ENCODE measurements around the gene TSPO.

GRCh38 chr22:43136801-43137200 is 14.6 kb upstream of the TSPO start:
- TF ChIP-seq POLR2A (IDR thresholded peaks at IDR 0.05) (no peak), EP300 (IDR thresholded peaks at IDR 0.05) (no peak)
- TF ChIP-seq, protein P1, sequence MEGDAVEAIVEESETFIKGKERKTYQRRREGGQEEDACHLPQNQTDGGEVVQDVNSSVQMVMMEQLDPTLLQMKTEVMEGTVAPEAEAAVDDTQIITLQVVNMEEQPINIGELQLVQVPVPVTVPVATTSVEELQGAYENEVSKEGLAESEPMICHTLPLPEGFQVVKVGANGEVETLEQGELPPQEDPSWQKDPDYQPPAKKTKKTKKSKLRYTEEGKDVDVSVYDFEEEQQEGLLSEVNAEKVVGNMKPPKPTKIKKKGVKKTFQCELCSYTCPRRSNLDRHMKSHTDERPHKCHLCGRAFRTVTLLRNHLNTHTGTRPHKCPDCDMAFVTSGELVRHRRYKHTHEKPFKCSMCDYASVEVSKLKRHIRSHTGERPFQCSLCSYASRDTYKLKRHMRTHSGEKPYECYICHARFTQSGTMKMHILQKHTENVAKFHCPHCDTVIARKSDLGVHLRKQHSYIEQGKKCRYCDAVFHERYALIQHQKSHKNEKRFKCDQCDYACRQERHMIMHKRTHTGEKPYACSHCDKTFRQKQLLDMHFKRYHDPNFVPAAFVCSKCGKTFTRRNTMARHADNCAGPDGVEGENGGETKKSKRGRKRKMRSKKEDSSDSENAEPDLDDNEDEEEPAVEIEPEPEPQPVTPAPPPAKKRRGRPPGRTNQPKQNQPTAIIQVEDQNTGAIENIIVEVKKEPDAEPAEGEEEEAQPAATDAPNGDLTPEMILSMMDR (IDR thresholded peaks at IDR 0.05), result no peak
